Keratinocyte (primary cell): ENCODE measurements around the gene SOX8.
A peak's percentile ranks its signal among the peaks of the same experiment; 100 is the strongest.

Experiments used
- EZH2 ChIP-seq: IDR thresholded peaks from one replicate; pipeline ENCODE4 v1.6.1; 2012; ENCODE audit warnings: inconsistent platforms, mild to moderate bottlenecking, low read length, moderate library complexity
- TF ChIP-seq, protein P1 (sequence below), 3 experiments: IDR thresholded peaks in 1 of 3; conservative IDR thresholded peaks in 1 of 3; optimal IDR thresholded peaks in 1 of 3; 2 replicates in 2 of 3; 3 replicates in 1 of 3; pipeline versions ENCODE3 to v1.5.1; 2011; ENCODE audit warnings: low read length in 3 of 3, mild to moderate bottlenecking in 3 of 3, moderate library complexity in 2 of 3, control low read depth in 1 of 3, inconsistent platforms in 1 of 3; ENCODE audit not compliant: insufficient read depth in 2 of 3; ENCODE audit errors: extremely low read depth in 1 of 3

DNA sequence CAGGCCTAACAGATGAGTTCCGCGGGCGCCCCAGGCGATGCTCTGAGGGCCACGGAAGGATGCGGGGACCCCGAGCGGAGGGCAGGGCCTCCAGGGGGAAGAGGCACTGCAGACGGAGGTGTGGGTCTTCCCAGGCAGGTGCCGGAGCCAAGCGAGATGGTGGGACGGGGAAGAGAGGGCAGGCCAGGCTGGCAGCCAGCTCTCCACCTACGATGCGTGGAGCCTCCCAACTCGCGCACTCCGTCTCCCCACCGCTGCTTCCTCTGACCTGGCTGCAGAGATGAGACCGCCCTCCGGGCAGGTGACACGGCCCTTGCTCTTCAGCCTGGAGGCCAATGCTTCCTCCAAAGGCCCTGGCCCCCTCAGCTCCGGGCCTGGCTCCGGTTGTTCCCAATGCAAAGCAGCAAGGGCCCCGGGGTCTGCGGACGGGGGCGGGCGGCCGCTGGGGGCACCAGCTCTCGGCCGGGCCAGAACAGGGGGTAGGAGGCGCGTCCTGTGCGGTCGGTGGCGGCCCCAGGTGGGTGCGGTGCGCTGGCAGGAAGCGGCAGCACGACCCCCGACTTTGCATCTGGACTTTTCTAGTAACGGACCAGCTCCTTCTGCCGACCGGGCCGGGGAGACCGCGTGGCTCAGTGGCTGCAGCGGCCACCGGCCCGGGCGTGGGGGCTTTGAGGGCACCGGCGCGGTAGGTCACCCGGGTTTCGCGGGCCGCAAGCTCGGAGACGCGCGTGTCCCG, 1.5 kb upstream of the SOX8 start:
- TF ChIP-seq, protein P1, sequence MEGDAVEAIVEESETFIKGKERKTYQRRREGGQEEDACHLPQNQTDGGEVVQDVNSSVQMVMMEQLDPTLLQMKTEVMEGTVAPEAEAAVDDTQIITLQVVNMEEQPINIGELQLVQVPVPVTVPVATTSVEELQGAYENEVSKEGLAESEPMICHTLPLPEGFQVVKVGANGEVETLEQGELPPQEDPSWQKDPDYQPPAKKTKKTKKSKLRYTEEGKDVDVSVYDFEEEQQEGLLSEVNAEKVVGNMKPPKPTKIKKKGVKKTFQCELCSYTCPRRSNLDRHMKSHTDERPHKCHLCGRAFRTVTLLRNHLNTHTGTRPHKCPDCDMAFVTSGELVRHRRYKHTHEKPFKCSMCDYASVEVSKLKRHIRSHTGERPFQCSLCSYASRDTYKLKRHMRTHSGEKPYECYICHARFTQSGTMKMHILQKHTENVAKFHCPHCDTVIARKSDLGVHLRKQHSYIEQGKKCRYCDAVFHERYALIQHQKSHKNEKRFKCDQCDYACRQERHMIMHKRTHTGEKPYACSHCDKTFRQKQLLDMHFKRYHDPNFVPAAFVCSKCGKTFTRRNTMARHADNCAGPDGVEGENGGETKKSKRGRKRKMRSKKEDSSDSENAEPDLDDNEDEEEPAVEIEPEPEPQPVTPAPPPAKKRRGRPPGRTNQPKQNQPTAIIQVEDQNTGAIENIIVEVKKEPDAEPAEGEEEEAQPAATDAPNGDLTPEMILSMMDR (optimal IDR thresholded peaks at IDR 0.05 in 1 of 3, IDR thresholded peaks at IDR 0.05 in 1 of 3, conservative IDR thresholded peaks at IDR 0.05 in 1 of 3; ENCODE audit: extremely low read depth in 1 of 3, insufficient read depth in 2 of 3, low read length in 3 of 3): no peak
- TF ChIP-seq EZH2: peak; percentile 47
